Medulla oblongata (tissue), 1 donor: ENCODE results near the gene STK10.
"Not testable (repeated sequence)": the region's sequence is repeated elsewhere in the genome, so short reads cannot be mapped to it uniquely, and the experiment has no call there.

ENCODE experiments used
- DNase-seq: peaks from one replicate; pipeline ENCODE4 v3.0.0-alpha.2; 2015; ENCODE audit errors: extremely low spot score

Gene STK10

GRCh38 chr5:172055421-172055820, 132.6 kb downstream of the STK10 start:
- no peak for DNase-seq

GRCh38 chr5:172054611-172055153, 133.3 kb downstream of the STK10 start:
- DNase-seq, result no peak

- DNase-seq, result no peak
These were observed 135.4 kb downstream of the STK10 start for GRCh38 chr5:172052450-172053236.

GRCh38 chr5:172051643-172052339, 136.2 kb downstream of the STK10 start:
- DNase-seq, result no peak

GRCh38 chr5:172050080-172050479, 137.9 kb downstream of the STK10 start:
- DNase-seq, result no peak

GRCh38 chr5:172049226-172049796, 138.7 kb downstream of the STK10 start:
- no peak for DNase-seq

GRCh38 chr5:172048539-172049101, 139.4 kb downstream of the STK10 start:
- no peak for DNase-seq

GRCh38 chr5:172048170-172048422, 139.9 kb downstream of the STK10 start:
- DNase-seq, result no peak

GRCh38 chr5:172046593-172046992, 141.4 kb downstream of the STK10 start:
- no peak for DNase-seq

GRCh38 chr5:172045315-172045632, 142.8 kb downstream of the STK10 start:
- no peak for DNase-seq

GRCh38 chr5:172044631-172045314, 143.3 kb downstream of the STK10 start:
- no peak for DNase-seq

GRCh38 chr5:172043865-172044264, 144.2 kb downstream of the STK10 start:
- DNase-seq, result no peak

- no peak for DNase-seq
These were observed 145.8 kb downstream of the STK10 start for GRCh38 chr5:172042183-172042582.

GRCh38 chr5:172038167-172038566, 149.9 kb downstream of the STK10 start:
- no peak for DNase-seq

GRCh38 chr5:172035049-172035448, 153.0 kb downstream of the STK10 start:
- no peak for DNase-seq

GRCh38 chr5:172031894-172032461, 156.0 kb downstream of the STK10 start:
- no peak for DNase-seq

- DNase-seq, result no peak
These were observed 158.1 kb downstream of the STK10 start for GRCh38 chr5:172029876-172030275.

- DNase-seq, result no peak
These were observed 159.9 kb downstream of the STK10 start for GRCh38 chr5:172028167-172028566.

GRCh38 chr5:172020110-172020786, 167.8 kb downstream of the STK10 start:
- DNase-seq, result not testable (repeated sequence)

- no peak for DNase-seq
These were observed 172.7 kb downstream of the STK10 start for GRCh38 chr5:172015346-172015745.

- DNase-seq, result no peak
These were observed 177.7 kb downstream of the STK10 start for GRCh38 chr5:172010278-172010677.
